NCI-H1417 (cell line): ENCODE measurements around the gene ZMYND10.

ENCODE experiments used
- DNase-seq, 3 experiments: peaks; one replicate each; lab custom pipeline; 2025; lab: John Stamatoyannopoulos, UW

Gene ZMYND10

DNA sequence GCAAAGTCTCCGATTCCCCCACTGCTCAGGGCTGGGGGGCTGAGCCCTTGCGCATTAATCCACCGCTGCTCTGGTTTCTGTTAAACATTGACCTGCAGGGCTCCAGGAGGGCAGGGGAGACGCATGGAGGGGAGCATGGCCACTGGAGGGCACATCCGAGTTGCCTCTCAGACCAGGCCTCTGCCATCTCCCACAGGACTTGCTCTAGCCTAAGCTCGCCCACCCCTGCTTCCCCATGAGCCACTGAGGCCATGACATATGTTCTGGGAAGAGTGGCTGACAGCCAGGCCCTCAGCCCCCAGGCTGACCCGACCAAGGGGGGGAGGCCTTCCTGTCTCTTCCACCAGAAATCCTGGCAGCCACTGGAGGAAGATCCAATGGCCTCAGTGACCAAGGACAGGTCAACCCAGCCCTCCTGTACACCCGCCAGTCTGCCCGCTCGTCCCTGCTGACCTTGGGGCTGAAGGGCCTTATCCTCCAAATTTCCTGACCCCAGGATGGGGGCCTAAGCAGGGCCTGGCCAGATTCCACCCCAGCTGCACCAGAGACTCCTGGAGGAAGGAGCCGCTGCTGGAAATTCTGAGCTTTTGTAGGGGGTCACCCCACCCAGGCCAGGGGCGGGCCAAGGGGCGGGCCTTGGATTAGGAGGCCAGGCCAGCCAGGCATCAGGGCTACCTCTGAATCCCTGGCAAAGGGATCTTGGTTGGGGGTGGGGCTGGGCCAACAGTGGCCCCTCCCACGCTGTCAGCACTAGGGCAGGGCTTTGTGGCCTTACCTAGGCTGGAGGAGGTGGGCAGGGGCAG is 42.3 kb downstream of the ZMYND10 start, which contains the start of gene HYAL1:
TSS of gene HYAL1 (minus strand) at position 562 of the 803 bp plus-strand sequence. CDS start 618 bp downstream, outside the sequence.
- no peak for DNase-seq

DNA sequence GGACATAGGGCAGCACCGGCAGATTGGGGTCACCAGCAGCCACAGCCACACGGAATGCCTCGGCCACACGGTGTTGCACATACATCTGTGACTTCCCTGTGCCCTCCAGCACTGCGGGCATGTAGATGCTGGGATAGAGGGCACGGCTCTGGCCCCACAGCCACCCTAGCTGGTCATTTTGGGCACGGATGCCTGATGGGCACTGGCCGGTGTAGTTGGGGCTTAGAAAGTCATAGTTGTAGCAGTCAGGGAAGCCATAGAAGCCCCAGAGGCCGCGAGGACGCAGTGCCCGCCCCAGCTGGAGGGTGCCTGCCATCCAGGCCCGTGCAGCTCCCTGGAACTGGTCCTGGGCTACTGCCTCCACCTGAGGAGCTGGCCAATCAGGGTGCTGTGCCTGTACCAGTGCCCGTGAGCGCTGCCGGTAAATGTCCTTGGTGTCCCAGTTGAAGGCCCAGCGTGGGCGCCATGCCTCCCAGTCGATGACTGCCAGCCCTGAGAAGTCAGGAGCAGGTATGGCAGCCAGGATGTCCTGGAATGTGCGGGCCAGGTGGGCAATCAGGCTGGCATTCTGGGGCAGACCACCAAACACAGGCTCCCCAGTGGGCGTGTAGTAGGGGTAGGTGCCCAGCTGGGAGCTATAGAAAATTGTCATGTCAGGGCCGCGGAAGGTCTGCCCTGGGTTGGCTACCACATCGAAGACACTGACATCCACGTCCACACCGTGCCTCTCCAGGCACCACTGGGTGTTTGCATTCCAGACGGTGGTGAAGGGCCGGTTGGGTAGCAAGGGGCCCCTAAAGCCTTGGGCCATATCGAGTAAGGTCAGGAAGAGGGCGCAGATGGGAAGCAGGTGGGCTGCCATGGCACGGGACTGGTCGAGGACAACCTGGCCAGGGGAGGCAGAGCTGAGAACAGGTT is 43.2 kb downstream of the ZMYND10 start:
- DNase-seq: no peak

DNA sequence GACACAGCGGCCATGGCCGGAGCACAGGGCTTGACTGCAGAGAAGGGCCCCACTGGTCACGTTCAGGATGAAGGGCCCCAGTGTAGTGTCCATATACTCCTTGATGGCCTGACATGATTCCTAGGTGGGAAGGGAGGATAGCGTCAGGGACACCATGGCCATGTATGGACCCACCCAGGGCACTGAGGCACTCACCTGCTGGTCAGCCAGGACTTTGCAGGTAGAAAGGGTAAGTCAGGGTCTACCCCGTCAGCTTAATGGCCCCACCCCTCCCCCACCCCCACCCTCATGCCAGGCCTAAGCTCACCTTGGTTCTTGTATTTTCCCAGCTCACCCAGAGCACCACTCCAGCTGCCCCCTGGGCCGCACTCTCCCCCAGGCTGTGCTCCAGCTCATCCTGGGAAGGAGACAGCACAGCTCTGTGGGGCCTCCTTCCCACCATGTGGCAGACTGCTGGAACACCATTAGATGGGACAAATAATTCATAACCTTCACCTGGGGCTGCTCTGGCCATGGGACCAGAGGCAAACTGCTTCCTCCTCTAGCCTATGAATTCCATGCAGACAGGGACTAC is 44.8 kb downstream of the ZMYND10 start:
- no peak for DNase-seq

DNA sequence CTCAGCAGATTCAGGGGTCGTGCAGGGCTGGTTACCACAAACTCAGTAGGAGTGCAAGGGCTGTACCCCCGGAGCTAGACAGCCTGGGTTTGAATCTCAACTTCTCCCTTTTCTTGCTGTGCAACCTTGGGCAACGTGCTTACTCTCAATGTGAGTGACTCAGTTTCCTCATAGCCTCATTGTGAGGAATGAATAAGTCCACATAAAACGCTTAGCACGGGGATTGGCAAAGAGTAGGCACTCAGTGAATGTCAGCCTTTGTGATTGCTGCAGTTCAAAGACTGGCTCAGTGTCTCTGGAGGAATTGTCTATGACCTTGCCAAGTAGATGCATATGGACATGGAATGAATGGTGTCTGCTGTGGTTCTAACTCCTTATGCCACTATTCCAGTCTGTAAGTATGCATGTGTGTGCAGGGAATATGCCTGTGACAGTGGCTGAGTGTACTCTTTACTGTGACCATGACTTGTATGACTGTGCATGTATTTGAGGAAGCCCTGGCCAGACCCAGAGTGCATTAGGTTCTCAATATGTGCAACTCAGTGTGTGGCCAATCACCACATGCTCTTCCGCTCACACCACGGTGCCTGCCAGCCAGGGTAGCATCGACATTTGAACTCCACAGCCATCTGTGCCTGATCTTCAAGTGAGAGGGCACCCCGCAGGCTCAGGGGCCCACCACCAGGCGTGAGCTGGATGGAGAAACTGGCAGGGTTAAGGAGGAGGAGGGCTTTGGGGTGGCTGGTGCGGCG is 45.4 kb downstream of the ZMYND10 start:
- DNase-seq: no peak

DNA sequence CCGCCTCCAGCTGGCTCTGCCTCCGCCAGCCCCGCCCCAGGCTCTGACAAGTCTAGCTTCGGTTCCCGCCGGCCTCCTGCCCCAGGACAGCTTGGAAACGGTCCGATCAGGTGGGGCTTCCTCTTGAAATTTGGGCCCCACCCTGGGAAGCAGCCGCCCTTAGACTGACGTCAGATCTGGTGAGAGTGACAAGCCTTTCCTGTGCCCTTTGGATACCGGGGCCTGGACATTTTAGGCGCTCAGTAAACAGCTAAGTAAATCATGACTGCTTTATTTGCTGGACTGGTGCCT is 45.9 kb downstream of the ZMYND10 start:
- no peak for DNase-seq

GRCh38 chr3:50298836-50299637 is 46.5 kb downstream of the ZMYND10 start, which contains the start of the genes HYAL3 and NAA80:
HYAL3 (minus strand) TSS chr3:50299405; CDS start chr3:50295602, 3,803 bp downstream.
NAA80 (minus strand) TSS chr3:50299405; CDS start chr3:50297463, 1,942 bp downstream.
- DNase-seq: peak; percentile 93 to 97 (median 93)

- DNase-seq: no peak
Observed at GRCh38 chr3:50297896-50298725, 47.4 kb downstream of the ZMYND10 start.

- DNase-seq: no peak
Observed at GRCh38 chr3:50297384-50297775, 48.2 kb downstream of the ZMYND10 start.

DNA sequence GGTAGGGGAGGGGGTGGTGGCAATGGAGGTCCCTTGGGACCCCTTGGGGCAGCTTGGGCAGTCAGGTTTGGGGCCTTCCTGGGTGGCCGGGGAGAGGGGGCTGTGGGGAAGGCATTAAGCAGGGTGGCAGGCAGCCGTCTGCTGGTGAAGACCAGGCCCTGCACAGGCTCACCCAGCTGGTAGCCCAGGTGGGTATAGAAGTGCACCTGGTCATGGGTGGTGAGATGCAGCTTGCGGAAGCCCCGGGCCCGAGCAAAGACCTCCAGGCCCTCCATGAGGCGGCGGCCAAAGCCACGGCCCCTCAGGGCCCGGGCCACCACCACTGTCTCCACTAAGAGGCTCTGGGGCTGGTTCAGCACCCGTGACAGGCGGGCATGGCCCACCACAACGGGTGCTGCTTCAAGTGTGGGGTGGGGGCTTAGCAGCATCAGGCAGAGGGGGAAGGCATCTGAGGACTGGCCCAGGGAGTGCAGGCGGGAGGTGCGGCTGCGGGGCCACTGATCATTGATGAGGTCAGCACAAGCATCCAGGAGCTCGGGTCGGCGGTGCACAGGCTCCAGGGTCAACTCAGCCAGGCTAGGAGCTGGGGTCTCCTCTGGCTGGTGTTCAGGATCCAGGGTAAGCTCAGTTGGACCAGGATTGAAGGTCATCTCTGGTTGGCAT is 48.7 kb downstream of the ZMYND10 start:
- DNase-seq: no peak

- no peak for DNase-seq
Observed at GRCh38 chr3:50295553-50296431, 49.7 kb downstream of the ZMYND10 start.

GRCh38 chr3:50294492-50295403 is 50.8 kb downstream of the ZMYND10 start:
- no peak for DNase-seq

GRCh38 chr3:50294089-50294488 is 51.4 kb downstream of the ZMYND10 start:
- DNase-seq: no peak

GRCh38 chr3:50293079-50293801 is 52.3 kb downstream of the ZMYND10 start:
- no peak for DNase-seq

GRCh38 chr3:50292159-50293078 is 53.1 kb downstream of the ZMYND10 start, which contains the start of gene IFRD2:
IFRD2 (minus strand) TSS chr3:50292429; CDS start chr3:50292274, 155 bp downstream.
- DNase-seq: peak; percentile 89 to 95 (median 92)
